GM18508 (cell line): ENCODE results near the gene CEP55.

ENCODE experiments used
- ATAC-seq: cut with Tn5 transposase; IDR thresholded peaks from one replicate; pipeline ENCODE4 v1.9.1; 2021; ENCODE audit warnings: moderate number of reproducible peaks; ENCODE audit not compliant: insufficient read depth, unreplicated experiment

Gene CEP55

DNA sequence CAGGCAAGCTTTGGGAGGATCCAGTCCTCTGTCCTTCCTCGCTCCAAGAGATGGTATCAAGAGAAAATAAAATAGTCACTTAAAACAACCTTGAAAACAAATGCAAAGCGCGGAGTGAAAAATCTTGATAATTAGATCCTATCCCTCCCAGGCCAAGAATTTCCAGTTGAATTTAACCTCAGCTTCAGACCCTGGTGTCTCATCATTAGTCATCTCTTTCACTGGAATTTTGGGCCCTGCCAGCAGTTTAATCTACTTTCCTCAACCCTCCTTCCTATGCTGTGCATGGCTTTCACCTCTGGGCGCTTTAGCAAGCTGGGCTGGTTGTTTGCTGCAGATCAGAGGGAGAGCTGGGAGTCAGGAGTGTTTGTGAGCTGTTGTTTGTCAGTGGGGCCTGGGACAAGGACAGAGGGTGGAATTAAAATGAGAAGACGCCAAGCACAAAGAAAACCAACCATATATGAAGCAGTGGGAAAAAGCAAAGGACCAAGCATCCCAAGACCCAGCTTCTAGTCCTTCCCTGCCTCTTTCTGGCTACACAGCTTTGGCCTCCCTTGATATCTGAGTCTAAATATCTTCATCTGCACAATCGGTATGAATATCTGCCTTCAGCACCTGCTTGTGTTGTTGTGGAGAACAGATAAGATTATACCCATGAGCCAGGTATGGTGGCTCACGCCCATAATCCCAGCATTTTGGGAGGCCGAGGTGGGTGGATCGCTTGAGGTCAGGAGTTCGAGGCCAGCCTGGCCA is 27.8 kb upstream of the CEP55 start:
- no peak for ATAC-seq

DNA sequence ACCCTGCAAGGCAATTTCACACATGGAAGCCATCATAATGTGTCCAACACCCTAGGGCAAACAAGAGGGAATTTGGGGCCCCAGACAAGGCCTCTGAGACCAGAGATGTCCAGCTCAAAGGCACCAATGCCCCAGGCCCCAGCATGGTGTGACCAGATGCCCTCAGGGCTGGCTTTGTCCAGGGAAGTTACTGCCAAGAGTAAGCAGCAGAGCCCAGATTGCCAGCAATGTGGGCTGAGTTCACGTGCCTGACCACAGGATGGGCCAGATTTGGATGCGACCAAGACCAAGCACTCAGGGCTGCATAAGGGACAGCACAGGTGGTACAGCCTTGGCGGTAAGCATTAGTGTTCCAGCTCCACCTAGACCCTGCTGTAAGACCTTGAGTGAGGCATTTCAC is 27.0 kb upstream of the CEP55 start:
- ATAC-seq = no peak

DNA sequence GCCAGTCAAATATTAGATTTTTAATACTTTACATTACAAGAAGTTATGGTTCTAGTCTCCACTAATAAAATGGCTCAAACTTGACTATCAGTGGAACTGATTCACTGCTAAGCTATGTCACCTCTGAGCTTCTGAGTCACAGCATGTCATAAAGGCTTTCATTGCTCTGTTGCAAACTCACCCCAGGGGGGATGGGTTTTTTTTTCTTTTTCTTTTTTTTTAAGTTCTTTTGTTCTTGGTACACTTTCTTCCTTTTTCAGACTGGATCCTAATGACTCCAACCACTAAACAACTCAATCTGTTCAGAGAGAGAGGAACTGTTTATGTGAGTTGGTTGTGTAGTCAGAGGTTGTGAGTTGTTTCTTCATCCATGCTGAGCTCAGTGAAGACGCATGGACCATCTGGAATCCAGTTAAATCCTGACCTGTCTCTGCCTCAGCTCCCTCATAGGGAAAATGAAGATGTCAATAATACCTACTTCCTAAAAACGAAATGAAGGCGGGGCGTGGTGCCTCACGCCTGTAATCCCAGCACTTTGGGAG is 25.2 kb upstream of the CEP55 start:
- no peak for ATAC-seq

DNA sequence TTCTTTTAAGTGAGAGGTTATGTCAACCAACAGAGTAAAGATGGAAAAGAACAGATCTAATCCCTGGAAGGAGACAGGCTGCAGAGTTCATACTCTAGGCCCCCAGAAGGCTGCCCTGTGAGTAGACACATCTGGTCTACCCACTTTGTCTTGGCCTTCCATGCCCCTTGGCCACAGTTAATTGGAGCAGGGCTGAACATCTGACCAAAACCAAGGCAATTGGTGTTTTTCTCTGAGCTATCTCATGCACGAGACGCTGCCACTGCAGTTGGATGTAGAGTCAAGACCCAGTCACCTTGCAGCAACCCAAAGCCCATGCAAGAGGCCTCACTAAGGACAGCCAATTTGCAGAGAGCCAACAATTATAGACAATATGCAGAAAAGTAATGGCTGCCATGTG is 23.3 kb upstream of the CEP55 start:
- no peak for ATAC-seq

DNA sequence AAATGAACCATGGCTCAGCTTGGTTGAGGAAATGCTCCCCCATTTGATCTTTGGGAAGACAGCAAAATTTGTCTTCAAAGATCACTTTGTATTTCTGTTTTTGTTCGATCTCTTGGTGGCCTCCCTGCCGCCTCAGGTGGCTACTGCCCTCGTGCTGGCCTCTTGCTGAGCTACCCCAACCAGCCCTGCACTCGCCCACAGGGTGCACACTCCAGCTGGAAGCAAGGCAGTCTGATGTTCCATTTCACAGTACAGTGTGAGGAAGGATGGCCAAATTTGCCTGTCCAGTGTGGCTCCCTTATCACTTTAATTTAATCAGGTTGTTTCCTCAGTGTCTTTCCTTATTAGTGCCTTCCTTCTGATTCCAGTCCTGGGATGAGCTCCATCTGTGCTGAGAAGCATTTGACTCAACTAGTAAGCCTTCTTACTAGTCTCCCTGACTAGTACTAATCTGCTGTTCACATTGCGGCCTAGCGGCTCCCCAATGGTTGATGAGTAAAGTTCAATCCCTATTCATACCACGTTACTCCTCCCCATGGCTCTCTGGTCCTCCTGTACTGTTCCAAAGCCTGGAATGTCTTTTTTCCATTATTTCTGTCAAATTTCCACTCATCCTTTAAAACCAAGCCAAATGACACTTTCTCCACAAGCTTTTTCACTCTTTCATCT is 22.5 kb upstream of the CEP55 start:
- ATAC-seq = no peak

DNA sequence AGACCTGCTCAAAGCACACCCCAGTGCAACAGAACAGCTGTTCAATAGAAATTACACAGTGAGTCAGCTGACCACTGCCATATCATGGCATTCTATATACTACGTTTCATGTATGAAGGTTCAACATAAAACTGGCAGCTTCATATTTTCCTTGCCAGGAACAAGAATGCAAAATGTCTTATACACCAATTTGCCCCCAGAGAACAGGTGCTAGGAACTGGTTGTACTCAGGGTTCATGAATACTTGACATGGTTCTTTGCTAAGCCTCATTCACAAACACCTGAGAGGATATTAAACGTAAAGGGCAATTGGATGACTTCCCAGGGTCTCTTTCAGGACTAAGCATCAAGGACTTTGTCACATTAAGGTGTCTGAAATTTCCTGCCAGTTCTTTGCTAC is 21.2 kb upstream of the CEP55 start:
- ATAC-seq = no peak

DNA sequence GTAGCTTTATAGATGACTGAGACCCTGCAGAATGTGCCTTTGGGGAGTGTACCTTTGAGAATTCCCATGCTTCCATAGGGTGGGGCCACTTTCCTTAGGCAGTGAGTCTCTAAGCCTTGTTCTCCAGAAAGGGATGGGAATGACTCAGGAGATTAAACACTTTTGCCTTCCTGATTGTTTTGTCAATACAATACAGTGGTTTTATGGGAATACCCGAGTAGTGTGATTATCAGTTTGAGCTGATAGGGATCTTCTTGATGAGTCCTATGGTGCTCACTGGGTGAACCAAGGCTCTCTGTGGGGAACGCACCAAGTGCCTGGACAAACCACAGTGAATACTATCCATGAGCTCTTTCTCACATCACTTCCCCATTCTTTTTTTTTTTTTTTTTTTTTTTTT is 20.5 kb upstream of the CEP55 start:
- ATAC-seq = no peak

DNA sequence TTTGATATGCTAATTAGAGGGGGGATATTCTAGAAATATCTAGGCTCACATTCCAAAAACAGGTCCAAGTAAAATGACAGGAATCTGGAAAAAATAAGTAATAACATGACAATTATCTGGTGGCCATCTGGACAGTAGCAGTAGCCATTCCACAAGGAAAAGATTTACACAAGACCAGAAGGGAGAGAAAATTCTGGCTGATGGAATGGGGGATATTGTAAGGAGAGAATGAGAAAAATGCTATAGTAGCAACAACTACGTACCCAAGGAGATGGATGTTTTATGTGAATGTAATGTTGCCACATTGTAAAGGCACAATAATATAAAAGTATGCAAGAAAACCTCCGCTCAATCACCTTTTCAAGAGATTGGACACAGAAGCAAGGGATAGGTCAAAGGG is 19.7 kb upstream of the CEP55 start:
- no peak for ATAC-seq

DNA sequence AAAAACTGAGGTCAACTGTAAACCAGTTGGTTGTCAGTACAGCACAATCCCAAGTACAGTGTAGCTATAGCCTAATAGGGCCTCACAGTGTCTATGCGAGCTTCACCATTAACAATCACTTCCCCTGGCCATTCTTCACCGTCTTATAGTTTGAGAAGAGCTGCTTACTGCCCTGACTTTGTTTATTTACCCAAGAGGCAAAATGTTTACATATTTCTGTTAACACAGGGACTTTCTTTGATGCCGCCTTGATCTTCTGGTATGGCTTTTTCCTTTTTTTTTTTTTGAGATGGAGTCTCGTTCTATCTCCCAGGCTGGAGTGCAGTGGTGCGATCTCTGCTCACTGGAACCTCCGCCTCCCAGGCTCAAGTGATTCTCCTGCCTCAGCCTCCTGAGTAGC is 17.5 kb upstream of the CEP55 start:
- no peak for ATAC-seq

DNA sequence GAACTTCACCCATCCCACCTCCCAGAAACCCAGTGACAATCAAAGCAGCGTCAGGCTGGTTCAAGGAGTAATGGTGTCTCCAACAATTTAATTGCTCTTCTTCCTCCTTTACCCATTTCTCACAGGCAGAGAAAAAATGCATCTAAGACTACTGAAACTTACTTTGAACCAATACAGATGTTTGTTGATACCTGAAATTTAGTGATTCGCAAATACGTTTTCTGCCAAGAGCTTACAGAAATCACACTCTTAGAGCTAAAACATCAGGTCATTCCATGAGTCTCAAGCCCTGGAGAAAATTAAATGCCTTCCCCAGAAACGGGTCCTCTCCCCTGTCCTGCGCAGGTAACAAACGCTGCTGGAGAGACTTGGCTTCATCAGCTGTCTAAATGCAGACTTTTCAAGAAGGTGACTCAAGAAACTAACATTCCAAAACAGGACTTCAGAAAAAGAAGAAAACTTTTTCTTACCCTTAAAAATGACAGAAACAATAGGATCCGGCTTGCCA is 14.7 kb upstream of the CEP55 start:
- ATAC-seq = no peak

DNA sequence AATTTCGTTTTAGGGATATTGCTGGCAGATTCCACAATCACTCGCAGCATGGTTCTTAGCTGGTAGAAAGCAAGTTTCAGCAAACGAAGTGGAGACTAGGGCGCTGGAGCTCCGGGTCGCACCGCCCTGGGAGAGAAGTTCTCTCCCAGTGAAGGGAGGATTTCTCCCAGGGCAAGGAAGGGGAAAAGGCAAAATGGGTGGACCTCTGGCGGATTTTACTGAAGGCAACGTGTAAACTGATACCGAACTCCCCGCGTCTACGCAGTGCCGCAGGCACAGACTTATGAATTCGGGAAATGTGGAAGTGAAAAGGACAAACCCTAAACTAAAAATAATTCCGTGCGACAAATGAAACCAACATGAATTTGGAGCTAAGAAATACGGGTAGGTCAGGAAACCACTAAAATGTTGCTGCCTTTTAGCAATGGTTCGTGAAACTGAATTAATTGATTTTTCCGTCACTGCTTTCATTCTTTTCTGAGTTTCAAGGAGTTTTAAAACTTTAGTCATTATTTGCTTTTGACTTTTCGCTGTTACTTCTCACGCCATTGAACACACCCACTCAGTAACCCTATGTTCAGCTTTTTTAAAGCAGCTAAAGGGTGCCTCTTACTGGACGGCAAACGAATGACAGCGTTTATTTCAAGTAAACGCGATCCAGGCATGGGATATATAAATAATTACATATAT is 14.1 kb upstream of the CEP55 start, which contains the start of gene MYOF:
TSS of gene MYOF (minus strand) at position 190 of the 690 bp plus-strand sequence. CDS start at position 50, 140 bp downstream.
- no peak for ATAC-seq

DNA sequence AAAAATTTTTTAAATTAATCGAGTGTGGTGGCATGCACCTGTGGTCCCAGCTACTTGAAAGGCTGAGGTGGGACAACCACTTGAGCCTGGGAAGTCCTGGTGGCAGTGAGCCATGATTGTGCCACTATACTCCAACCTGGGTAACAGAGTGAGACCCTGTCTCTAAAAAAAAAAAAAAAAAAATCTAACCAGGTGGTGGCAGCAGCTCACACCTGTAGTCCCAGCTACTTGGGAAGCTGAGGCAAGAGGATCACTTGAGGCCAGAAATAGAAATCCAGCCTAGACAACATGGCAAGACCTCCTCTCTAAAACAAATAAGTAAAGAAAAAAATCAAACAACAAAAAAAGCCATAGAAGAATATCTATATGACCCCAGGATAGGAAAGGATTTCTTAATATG is 10.7 kb upstream of the CEP55 start:
- ATAC-seq = no peak

DNA sequence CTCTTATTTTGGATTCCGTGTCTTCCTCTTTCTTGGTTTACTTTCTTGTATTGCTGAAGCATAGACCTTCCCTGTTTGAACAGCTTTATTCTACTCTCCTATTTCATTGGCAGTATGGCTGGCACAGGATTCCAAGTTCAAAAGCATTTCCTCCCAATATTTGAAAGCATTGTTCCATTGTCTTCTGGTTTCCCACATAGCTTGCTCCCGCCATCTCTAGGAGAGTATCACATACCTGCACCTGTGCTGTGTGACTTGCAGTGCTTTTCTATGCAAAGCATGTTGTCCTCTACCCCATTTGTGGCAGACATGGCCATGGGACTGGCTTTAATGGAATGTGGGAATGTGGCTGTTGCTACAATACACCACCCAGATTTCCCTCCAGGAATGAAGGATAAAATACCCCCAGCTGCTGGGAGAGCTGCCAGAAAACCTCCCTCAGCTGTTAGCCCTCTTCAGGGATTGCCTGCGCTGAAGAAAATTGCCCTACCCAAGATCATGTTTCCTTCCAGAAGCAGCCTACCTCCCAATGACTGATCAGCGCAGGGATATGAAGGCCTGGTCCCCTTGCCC is 7.4 kb upstream of the CEP55 start:
- no peak for ATAC-seq

DNA sequence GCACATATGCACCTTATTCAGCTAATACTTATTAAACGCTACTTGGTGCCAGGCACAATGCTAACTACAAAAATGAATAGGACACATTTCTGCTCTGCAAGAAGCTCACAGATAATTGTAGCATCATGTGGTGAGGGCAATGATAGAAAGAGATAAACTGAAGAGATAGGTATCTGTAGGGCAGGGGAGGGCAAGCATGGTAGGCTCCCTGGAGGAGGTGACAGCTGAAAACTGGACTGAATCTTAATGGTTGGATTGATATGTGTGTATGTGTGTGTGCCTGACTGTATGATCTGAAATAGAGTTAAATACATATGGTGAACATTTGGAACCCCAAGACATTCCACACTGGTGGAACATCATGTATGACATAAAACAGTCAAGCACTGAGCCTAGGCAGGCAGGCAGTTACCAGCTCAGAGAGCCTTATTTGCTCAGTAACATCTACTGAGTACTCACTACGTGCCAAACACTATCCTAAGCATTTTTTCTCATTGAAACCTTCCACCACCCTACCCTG is 4.8 kb upstream of the CEP55 start:
- ATAC-seq = no peak

DNA sequence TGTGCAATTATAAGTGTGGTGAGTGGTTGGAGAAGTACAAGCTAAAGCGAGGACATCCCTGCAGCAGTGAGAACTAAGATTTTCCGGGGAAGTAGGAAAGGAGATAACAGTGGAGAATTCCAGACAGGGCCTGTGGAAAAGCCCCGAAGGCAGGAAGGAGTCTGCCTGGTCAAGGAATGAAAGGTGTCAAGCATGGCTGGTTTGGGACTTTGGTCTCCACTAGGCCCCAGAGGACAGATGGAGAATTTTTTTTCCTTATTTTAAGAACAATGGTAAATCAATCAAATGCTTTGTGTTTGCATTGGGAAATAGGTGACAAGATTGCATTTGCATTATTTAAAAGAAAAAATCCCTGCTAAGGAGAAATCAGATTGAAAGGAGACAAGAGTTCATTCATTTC is 3.2 kb upstream of the CEP55 start:
- no peak for ATAC-seq

DNA sequence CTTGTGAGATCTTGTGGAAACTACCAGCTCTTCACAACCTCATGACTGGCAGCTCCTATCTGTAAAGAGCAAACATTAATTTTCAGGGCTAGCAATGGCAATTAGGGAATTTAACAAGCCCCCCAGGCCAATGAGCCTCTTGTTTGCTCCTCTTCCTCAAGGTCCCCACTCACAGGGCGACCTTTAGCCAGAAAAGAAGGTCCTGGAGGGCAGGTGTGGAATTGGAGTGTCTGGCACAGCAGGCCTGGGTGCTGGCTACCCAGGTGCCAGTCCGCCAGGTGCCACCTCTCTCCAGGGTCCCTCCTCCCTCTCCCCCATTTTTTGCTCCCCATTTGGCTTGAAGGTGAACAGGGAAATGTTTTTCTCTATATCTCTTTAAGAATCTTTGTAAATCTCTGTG is 1.9 kb upstream of the CEP55 start:
- ATAC-seq = no peak

DNA sequence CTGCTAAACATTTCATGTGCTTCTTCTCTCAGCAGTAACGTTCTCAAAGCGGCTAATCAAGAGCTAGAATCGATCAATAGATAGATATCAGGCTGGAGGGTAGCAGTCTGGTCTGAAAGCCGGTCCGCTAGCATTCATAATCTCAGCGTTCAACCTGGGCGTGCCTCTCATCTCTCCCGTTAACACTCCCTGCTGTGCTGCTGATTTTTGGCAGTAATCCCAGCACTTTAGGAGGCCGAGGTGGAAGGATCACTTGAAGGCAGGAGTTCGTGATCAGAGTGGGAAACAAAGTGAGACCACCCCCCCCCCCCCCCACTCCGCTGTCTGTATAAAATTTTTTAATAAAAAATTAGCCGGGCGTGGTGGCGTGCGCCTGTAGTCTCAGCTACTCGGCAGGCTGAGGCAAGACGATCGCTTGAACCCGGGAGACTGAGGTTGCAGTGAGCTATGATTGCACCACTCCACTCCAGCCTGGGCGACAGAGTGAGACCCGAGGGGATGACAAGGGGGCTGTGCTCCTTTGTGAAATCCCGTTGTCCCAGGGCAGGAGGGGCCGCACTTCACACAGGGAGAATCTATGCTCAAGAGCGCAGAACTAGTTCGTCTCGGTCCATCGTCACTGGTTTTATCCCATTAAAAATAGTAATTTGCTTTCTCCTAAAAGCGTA is 624 bp upstream of the CEP55 start:
- peak; percentile 16 for ATAC-seq

DNA sequence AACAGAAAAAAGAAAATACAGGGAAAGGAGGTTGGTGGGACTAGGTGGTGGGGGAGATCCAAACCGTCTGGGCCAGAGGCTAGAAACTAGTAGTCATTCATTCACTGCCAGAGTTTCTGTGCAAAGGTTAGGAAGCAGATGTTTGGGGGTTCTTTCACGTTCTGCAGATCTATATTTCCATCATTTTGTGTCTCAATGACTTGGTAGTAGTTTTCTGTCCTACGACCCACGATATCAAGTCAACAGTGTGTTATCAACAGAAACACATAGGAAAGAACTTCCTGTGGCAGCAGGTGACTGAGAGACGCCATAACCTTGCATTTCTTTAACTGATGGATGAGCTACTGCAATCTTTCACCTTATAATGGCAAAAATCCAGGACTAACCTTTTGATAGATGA is 1.8 kb downstream of the CEP55 start:
- ATAC-seq = no peak

DNA sequence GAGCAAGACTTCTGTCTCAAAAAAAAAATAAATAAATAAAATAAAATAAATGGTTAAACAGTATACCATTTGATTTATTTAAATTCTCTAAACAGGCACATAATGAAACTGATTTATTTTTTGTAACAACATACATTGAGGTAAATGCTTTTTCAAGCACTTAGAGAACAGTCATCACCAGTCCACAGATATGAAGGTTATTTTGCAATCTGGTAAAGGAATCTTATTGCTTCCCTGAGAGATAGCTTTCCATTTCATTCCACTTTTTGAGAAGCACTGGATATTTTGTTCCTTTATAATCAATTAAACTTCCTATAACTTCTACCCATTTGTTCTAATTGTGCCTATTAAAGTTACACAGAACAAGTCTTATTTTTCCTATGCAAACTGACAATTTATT is 5.2 kb downstream of the CEP55 start:
- no peak for ATAC-seq

DNA sequence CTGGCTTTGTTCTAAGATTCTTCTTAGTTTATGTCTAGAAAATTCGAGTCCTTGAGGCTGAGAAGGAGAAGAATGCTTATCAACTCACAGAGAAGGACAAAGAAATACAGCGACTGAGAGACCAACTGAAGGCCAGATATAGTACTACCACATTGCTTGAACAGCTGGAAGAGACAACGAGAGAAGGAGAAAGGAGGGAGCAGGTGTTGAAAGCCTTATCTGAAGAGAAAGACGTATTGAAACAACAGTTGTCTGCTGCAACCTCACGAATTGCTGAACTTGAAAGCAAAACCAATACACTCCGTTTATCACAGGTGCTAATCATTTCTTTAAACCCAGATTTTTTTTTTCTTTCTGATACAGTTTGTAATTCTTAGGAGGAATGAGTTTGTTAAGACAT is 6.7 kb downstream of the CEP55 start:
- ATAC-seq = no peak
